HFFc6 (cell line): Measurements from ENCODE around the gene APEX1. TPM values are rescaled to one million over a fixed set of nuclear protein-coding genes. Genes with fewer than 3 reads are reported as not detected.
A peak's percentile ranks its signal among the peaks of the same experiment; 100 is the strongest.

Source experiments
- DNase-seq: peaks from one replicate; pipeline ENCODE4 v3.0.0-alpha.2; 2018
- H3K27ac Mint-ChIP-seq: 2 replicates; pipeline ENCODE4 v1.8.0; 2020; ENCODE audit warnings: mild to moderate bottlenecking, mixed read lengths
- H3K27me3 Mint-ChIP-seq: 2 replicates; pipeline ENCODE4 v1.8.0; 2021; ENCODE audit warnings: mild to moderate bottlenecking, moderate library complexity, mixed read lengths; ENCODE audit not compliant: insufficient read depth
- H3K36me3 Mint-ChIP-seq: 2 replicates; pipeline ENCODE4 v1.8.0; 2021; ENCODE audit warnings: low read depth, mixed read lengths
- H3K4me1 Mint-ChIP-seq: 2 replicates; pipeline ENCODE4 v1.8.0; 2020; ENCODE audit warnings: low read depth, mixed read lengths
- H3K4me3 Mint-ChIP-seq: 2 replicates; pipeline ENCODE4 v1.8.0; 2020; ENCODE audit warnings: mild to moderate bottlenecking, moderate library complexity, mixed read lengths
- H3K9me3 Mint-ChIP-seq: 2 replicates; pipeline ENCODE4 v1.8.0; 2020; ENCODE audit warnings: mild to moderate bottlenecking, mixed read lengths
- CTCF ChIP-seq: fragments of 200-600 bp; sonication (generic); IDR thresholded peaks from 2 replicates; pipeline ENCODE4 v1.5.0; 2021; ENCODE audit warnings: antibody characterized with exemption, mild to moderate bottlenecking
- total RNA-seq, 6 experiments: library from RNA; stranded (reverse); fragmentation: NEBNext Ultra II Directional; extraction: Animal tissue kit (Norgen Biotek cat#: 25700); gene quantifications; 2 replicates in 1 of 6; 3 replicates in 5 of 6; pipeline ENCODE4 v1.2.3, GENCODE V29; 2021

APEX1 gene
- total RNA-seq, 6 experiments from 2014 or later, result 161 to 189 (median 184) TPM

- Mint-ChIP-seq H3K4me1 (peaks cover 14% of the 10 kb centered on the region), H3K9me3 (no peaks in the 10 kb centered on the region), H3K27me3 (peaks cover 5% of the 10 kb centered on the region), H3K27ac (no peak overlapping the region), H3K36me3 (no peaks in the 10 kb centered on the region), H3K4me3 (no peak overlapping the region)
- no peak for DNase-seq
- TF ChIP-seq CTCF, result no peak
These were observed 30.9 kb downstream of the APEX1 start for GRCh38 chr14:20485900-20486299.

GRCh38 chr14:20486684-20487395 is 31.8 kb downstream of the APEX1 start:
- TF ChIP-seq CTCF, result no peak
- Mint-ChIP-seq H3K36me3 (no peaks in the 10 kb centered on the region), H3K4me1 (peaks cover 23% of the 10 kb centered on the region), H3K4me3 (no peak overlapping the region), H3K27ac (no peak overlapping the region), H3K9me3 (no peaks in the 10 kb centered on the region), H3K27me3 (peaks cover 5% of the 10 kb centered on the region)
- no peak for DNase-seq

GRCh38 chr14:20487396-20487725 is 32.3 kb downstream of the APEX1 start:
- no peak overlapping the region for H3K4me3 Mint-ChIP-seq
- H3K27ac Mint-ChIP-seq, result no peak overlapping the region
- H3K36me3 Mint-ChIP-seq, result no peaks in the 10 kb centered on the region
- no peaks in the 10 kb centered on the region for H3K9me3 Mint-ChIP-seq
- H3K4me1 Mint-ChIP-seq, result peaks cover 29% of the 10 kb centered on the region
- H3K27me3 Mint-ChIP-seq, result peaks cover 5% of the 10 kb centered on the region
- peak; percentile 28; the same call in 1 of the 2 replicates for TF ChIP-seq CTCF
- DNase-seq, result no peak

GRCh38 chr14:20489093-20489994 is 34.3 kb downstream of the APEX1 start:
- no peaks in the 10 kb centered on the region for H3K36me3 Mint-ChIP-seq
- H3K9me3 Mint-ChIP-seq, result no peaks in the 10 kb centered on the region
- H3K27me3 Mint-ChIP-seq, result peaks cover 4% of the 10 kb centered on the region
- peaks cover 37% of the 10 kb centered on the region for H3K4me1 Mint-ChIP-seq
- H3K4me3 Mint-ChIP-seq, result no peak overlapping the region; the same call in 1 of the 2 replicates
- no peak for DNase-seq
- H3K27ac Mint-ChIP-seq, result no peak overlapping the region
- no peak for TF ChIP-seq CTCF

GRCh38 chr14:20490563-20490962 is 35.5 kb downstream of the APEX1 start:
- no peaks in the 10 kb centered on the region for H3K9me3 Mint-ChIP-seq
- H3K27ac Mint-ChIP-seq, result no peak overlapping the region
- no peaks in the 10 kb centered on the region; the same call in 1 of the 2 replicates for H3K36me3 Mint-ChIP-seq
- peaks cover 5% of the 10 kb centered on the region for H3K27me3 Mint-ChIP-seq
- no peak overlapping the region for H3K4me3 Mint-ChIP-seq
- no peak for DNase-seq
- H3K4me1 Mint-ChIP-seq, result peaks cover 45% of the 10 kb centered on the region
- no peak for TF ChIP-seq CTCF
